GM18498 (cell line): ENCODE measurements around the gene STAMBPL1.

Experiments
- ATAC-seq: cut with Tn5 transposase; IDR thresholded peaks from one replicate; pipeline ENCODE4 v1.9.1; 2021; ENCODE audit warnings: mild to moderate bottlenecking, moderate library complexity; ENCODE audit not compliant: unreplicated experiment

STAMBPL1 gene

GRCh38 chr10:88890681-88891381 lies 10.8 kb downstream of the STAMBPL1 start:
- no peak for ATAC-seq

DNA sequence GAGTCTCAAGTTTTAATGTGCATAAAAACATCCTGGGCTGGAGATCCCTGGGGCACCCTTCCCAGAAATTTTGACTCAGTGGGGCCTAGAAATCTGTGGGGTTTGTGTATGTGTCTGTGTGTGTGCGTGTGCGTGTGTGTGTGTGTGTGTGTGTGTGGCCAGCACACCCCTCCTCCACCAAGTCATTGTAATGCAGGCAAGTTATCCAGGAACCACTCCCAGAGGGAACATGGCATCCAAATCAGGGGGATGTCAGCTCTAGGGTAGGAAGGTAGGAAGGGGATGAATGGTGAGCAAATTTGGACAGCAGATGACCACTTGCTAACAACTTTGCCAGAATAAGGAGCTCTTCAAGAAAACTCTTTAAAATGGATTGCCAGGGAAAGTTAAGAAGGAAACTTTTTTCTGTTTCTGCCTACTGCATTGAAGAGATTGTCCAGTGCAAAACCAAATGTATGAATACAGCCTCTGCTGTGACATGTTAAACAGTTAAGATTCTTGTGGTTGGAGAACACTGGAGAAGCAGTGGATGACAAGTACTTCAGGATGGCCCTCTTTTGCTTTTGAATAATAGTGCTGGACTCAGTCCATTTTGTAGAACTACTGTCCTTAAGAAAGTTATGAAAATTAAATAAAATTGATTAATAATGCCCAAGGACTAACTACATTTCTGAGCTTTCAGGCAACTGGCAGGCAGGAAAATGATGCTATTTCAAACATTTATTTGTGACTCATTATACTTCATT lies 12.3 kb downstream of the STAMBPL1 start:
- no peak for ATAC-seq

DNA sequence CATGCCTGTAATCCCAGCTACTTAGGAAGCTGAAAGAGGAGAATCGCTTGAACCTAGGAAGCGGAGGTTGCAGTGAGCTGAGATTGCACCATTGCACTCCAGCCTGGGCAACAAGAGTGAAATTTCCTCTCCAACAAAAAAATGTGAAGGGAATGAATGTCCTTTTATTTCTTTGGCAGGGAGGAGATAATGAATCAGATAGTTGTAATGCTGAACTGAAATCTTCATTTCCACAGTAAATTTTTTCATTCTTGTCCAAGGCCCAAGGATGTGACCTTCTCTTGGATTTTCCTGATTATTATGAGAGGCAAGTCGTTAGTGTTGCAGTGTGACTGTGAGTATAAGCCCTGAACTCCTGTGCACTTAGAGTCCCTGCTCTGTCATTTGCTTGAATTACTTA lies 13.6 kb downstream of the STAMBPL1 start:
- ATAC-seq: no peak

DNA sequence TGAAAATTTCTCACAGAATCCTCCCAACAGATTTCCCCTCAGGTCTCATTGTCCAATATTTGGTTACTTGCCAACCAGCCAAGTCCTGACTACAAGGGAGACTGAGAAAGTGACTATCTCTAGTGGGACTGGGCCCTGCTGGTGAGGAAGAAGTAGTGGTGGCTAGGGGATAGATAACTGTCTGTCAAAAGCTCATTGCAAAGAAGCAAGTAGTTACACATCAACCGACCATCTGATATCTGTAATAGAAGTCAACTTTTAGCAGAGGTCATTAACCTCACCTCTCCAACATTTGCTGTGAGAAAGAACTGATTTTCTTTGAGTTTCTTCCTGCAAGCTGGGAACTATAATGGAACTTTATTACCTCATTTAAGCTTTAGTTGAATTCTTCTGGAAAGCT lies 15.2 kb downstream of the STAMBPL1 start:
- no peak for ATAC-seq

DNA sequence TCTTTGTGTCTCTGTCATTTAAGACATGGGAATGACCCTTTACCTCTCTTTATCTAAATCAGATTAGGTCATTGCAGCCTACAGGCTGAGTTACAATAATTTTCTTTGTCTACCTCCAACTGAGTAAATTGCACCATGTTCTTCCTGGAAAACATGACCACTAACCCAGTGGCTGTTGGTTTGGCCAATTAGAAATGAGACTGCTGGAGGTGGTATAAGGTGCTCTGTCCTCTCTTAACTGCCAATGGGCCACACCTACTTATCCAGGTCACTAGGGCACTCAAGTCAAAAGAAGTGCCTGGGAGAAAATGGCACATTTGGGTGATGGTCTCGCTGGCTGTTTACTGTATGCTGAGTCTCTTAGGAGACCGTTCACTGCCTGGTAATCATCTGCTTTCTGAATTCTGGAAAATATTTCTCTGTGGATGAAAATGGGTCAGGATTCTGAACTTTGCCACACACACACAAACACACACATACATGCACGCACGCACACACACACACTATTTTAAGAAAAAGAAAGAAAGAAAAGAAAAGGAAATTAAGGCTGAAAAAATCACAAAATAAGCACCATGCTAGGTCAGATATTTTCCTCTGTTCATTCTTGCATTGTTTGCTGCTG lies 16.4 kb downstream of the STAMBPL1 start:
- no peak for ATAC-seq

DNA sequence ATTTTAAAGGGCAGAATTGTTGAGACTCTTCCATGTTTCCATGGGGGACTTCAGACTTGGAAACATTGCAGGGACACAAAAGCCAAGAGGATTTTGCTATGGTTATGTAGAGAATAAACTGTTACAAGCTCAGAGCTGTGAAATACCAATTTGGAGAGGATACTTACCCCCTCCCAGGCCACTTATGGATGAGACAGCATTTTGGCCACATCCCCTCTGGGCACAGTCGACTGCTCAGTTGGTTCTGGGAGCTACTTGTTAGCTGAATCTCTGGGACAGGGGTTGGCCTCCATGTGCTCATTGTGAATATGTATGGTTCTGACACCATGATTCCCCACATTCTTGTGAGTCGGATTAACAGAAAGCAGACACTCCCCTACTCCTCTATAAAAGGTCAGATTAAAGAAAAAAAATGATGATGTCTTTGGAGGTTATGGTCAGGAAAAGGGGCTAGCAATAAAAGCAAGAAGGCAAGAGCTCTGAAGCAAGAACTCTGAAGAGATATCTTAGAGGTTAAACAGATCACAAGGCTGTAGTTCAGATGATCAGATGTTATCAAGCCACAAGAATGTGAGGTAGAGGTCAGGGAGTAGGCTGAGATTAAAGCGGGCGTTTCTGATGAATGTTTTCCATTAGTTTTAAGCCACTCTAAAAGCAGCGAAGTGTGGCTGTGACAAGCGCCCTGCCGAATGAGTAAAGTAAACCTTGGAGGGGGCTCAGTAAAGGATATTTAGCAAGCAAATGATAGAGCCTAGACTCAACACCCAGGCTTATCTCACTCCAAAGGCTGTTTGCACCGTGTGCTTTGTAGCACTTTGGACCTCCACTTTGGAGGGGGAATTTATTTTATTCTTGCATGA lies 17.2 kb downstream of the STAMBPL1 start:
- no peak for ATAC-seq

- no peak for ATAC-seq
Observed at GRCh38 chr10:88898727-88899126, 18.7 kb downstream of the STAMBPL1 start.

DNA sequence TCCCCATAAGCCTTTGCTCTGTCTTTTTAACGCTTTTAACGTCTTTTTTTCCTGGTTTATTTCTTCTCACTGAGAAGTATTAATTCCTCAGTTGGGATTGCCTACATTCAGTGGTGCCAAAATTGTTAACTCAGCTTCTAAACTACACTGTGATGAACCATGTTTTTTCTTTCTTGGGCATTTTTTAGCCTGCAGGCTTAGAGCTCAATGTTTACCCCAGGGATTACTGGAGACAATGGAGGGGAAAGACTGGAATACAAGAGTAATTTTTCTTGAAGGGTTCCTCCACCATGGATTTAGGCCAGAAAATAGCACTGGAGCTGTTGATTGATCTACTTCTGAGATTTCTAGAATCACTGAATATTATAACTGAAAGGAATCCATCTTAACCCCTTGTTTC lies 19.8 kb downstream of the STAMBPL1 start:
- no peak for ATAC-seq

GRCh38 chr10:88901206-88901983 lies 21.4 kb downstream of the STAMBPL1 start:
- ATAC-seq: peak; percentile 86

DNA sequence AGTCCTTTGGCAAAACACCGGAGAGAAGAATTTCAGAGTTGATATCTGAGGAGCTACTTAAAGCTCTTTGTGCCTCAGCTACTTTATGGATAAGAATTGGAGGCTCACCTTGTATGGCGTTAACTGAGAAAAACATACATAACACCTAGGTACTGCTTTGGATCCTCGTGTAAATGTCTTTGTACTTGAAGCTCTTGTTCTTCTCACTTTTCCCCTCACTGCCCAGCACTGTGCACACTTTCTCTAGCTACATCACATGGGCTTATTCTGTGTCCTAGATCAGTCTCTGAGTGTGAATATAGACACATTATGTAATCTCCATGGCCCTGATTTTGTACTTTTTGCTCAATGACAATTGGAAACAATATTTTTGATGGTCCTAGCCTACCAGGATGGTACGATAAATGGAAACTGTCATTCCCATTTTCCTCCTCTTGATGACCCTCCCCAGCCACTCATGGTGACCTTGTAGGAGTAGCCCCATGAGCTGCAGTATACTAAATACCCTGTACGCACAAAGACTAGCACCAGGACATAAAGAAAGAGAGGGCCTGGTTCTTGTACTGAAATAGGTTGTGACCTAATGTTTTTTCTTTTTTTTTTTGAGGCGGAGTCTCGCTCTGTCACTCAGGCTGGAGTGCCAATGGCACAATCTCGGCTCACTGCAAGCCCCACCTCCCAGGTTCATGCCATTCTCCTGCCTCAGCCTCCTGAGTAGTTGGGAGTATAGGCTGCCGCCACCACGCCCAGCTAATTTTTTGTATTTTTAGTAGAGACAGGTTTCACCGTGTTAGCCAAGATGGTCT lies 22.1 kb downstream of the STAMBPL1 start:
- peak; percentile 57 for ATAC-seq

DNA sequence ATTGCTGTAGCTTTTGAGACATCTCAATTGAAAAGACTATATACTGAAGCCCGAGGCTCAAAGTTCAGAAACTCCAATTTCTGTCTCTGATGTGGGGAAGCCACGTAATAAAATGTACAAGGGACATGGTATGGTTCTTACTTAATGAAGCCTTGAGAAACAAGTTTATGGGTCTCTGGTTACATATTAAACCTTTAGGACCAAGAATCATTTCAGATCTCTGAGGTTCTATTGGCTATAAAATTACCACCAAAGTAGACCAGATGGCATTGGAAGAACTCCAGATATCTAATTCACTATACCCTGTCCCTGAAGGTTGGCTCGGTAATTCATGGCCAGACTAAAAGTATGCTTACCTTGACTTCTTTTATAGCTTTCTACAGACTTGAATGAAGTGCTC lies 23.7 kb downstream of the STAMBPL1 start:
- no peak for ATAC-seq

- ATAC-seq: no peak
Observed at GRCh38 chr10:88906921-88907320, 26.9 kb downstream of the STAMBPL1 start.

- ATAC-seq: no peak
Observed at GRCh38 chr10:88908194-88908593, 28.1 kb downstream of the STAMBPL1 start.

- ATAC-seq: no peak
Observed at GRCh38 chr10:88911116-88911515, 31.1 kb downstream of the STAMBPL1 start.

DNA sequence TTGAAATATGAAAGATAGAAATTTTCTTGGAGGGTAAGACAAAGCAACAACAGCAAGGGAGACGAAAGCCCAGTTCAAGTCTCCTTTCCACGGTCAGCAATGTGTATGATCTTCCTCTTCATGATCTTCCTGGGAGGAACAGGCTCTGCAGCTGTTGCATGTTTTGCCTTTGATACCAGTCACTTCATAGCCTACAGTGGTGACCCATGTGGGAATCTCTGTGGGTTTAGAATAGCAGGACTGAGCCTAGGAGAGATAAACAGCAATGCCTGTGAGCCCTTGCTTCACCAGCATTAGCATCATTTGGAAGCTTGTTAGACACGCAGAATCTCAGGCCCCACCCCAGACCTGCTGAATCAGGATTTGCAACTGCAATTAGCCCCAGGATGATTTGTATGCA lies 31.8 kb downstream of the STAMBPL1 start:
- no peak for ATAC-seq

DNA sequence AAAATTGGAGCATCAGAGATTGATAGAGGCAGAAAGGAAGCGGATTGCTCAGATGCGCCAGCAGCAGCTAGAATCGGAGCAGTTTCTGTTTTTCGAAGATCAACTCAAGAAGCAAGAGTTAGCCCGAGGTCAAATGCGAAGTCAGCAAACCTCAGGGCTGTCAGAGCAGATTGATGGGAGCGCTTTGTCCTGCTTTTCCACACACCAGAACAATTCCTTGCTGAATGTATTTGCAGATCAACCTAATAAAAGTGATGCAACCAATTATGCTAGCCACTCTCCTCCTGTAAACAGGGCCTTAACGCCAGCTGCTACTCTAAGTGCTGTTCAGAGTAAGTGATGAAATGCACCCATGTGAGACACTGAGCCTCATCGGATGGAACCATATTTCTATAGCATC lies 33.1 kb downstream of the STAMBPL1 start:
- ATAC-seq: no peak

DNA sequence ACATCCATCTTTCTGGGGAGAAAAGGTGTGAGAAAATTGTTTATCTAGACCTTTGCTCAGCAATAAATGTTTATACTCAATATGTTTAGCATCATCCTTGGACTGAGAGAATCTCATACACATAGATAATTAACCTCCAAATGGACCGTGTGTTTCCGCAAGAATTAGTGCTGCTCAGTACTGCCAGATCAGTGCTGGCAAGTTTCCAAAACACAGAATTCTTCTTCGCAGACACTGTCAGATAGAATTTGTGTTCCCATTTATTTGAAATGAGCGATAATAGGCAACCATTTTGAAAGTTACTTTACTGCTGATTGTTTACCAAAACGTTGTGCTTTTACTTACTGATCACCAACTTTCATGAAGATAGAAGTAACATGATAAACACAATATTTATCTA lies 33.7 kb downstream of the STAMBPL1 start:
- ATAC-seq: no peak

GRCh38 chr10:88915781-88916180 lies 35.7 kb downstream of the STAMBPL1 start:
- ATAC-seq: no peak

DNA sequence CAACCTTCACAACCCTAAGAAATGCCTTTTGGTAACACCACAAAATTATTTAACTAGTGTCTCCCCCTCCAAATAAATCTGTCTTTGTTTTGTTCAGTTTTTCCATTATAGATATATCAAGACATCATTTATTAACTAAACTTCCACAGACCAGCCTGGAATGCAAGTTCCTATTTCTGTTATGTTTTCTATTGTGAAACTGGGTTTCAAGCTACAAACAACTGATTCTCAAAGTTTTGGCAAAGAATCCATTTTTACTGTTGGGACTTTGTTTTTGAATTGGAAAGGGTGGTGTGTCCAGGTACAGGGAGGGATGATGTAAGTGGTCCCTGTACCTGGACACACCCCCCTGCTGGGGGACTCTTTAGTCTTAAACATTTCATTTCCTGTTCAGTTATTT lies 36.2 kb downstream of the STAMBPL1 start:
- ATAC-seq: no peak

DNA sequence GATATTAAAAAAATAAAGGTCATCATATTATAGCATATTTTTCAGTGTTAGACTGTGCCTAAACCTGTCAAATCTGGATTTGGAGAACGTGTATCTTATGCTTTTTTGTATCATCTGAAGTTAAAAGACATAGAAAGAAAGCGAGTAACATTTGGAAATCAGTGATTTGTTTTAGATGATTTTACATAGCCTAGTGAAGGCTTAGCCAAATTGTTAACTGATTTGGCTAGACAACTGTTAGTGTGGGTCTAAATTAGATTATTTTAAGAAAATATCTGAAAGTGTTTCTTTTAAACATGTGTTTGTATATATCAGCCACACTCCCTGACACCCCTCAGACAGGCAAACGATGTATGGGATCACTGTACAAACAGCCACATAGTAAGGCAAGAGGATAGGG lies 36.9 kb downstream of the STAMBPL1 start:
- no peak for ATAC-seq
